ENCODE data around the gene UGT3A1. TPM values are rescaled to one million over a fixed set of nuclear protein-coding genes. Genes with fewer than 3 reads are reported as not detected.

Gene UGT3A1
- total and polyA plus RNA-seq, 2 donors (not counting 1 experiment from before 2014, with no cell fraction given) = not detected

- H3K27me3 ChIP-seq (ENCODE audit: control insufficient read depth, insufficient read depth, low read length) = peaks cover 3% of the 10 kb centered on the region
- H3K4me1 ChIP-seq (ENCODE audit: control insufficient read depth, extremely low read depth, insufficient read depth, low read length) = no peaks in the 10 kb centered on the region
- no peaks in the 10 kb centered on the region for H4K20me1 ChIP-seq (ENCODE audit: control insufficient read depth, extremely low read depth, insufficient read depth, low read length)
- peak in 1 of 2 donors; percentile 5 for DNase-seq (ENCODE audit: low read depth in 2 of 2)
- H3K36me3 ChIP-seq (ENCODE audit: control insufficient read depth, insufficient read depth, low read length) = no peaks in the 10 kb centered on the region
- H3K4me2 ChIP-seq (ENCODE audit: extremely low read depth, insufficient read depth, low read length) = no peak overlapping the region
- no peak overlapping the region for H3K9ac ChIP-seq (ENCODE audit: insufficient read depth, low read length)
- no peaks in the 10 kb centered on the region for H3K79me2 ChIP-seq (ENCODE audit: control insufficient read depth, insufficient read depth, low read length)
- TF ChIP-seq EZH2 (IDR thresholded peaks at IDR 0.05; ENCODE audit: low read length, missing control alignments) (no peak), CTCF (conservative IDR thresholded peaks at IDR 0.05 in 1 of 2, IDR thresholded peaks at IDR 0.05 in 1 of 2; ENCODE audit: low read depth in 1 of 2, low read length in 2 of 2) (peak; percentile 43 to 46)
- no peak overlapping the region for H3K27ac ChIP-seq (ENCODE audit: insufficient read depth, low read length)
- H2AFZ ChIP-seq (ENCODE audit: low read length) = no peak overlapping the region
- no peak overlapping the region for H3K4me3 ChIP-seq (replicated peaks in 1 of 4; ENCODE audit: control extremely low read depth in 1 of 4, insufficient read depth in 1 of 4, low read depth in 3 of 4, low read length in 4 of 4)
- H3K9me3 ChIP-seq (ENCODE audit: control insufficient read depth, insufficient read depth, low read depth, low read length) = no peaks in the 10 kb centered on the region
Measured at GRCh38 chr5:35963381-35963843, 27.8 kb downstream of the UGT3A1 start.

GRCh38 chr5:35960328-35960727, 30.9 kb downstream of the UGT3A1 start:
- TF ChIP-seq CTCF (conservative IDR thresholded peaks at IDR 0.05 in 1 of 2, IDR thresholded peaks at IDR 0.05 in 1 of 2; ENCODE audit: low read depth in 1 of 2, low read length in 2 of 2) (no peak), EZH2 (IDR thresholded peaks at IDR 0.05; ENCODE audit: low read length, missing control alignments) (no peak)
- no peak overlapping the region for H3K4me3 ChIP-seq (replicated peaks in 1 of 4; ENCODE audit: control extremely low read depth in 1 of 4, insufficient read depth in 1 of 4, low read depth in 3 of 4, low read length in 4 of 4)
- no peak overlapping the region for H2AFZ ChIP-seq (ENCODE audit: low read length)
- H3K79me2 ChIP-seq (ENCODE audit: control insufficient read depth, insufficient read depth, low read length) = no peaks in the 10 kb centered on the region
- no peak overlapping the region for H3K27ac ChIP-seq (ENCODE audit: insufficient read depth, low read length)
- no peaks in the 10 kb centered on the region for H3K9me3 ChIP-seq (ENCODE audit: control insufficient read depth, insufficient read depth, low read depth, low read length)
- H4K20me1 ChIP-seq (ENCODE audit: control insufficient read depth, extremely low read depth, insufficient read depth, low read length) = no peaks in the 10 kb centered on the region
- DNase-seq (ENCODE audit: low read depth in 2 of 2) = no peak
- no peak overlapping the region for H3K4me2 ChIP-seq (ENCODE audit: extremely low read depth, insufficient read depth, low read length)
- H3K27me3 ChIP-seq (ENCODE audit: control insufficient read depth, insufficient read depth, low read length) = peaks cover 3% of the 10 kb centered on the region
- H3K9ac ChIP-seq (ENCODE audit: insufficient read depth, low read length) = no peak overlapping the region
- no peaks in the 10 kb centered on the region for H3K4me1 ChIP-seq (ENCODE audit: control insufficient read depth, extremely low read depth, insufficient read depth, low read length)
- H3K36me3 ChIP-seq (ENCODE audit: control insufficient read depth, insufficient read depth, low read length) = no peaks in the 10 kb centered on the region

- H3K4me2 ChIP-seq (ENCODE audit: extremely low read depth, insufficient read depth, low read length) = no peak overlapping the region
- no peaks in the 10 kb centered on the region for H3K79me2 ChIP-seq (ENCODE audit: control insufficient read depth, insufficient read depth, low read length)
- H3K27ac ChIP-seq (ENCODE audit: insufficient read depth, low read length) = no peak overlapping the region
- H3K36me3 ChIP-seq (ENCODE audit: control insufficient read depth, insufficient read depth, low read length) = no peaks in the 10 kb centered on the region
- TF ChIP-seq EZH2 (IDR thresholded peaks at IDR 0.05; ENCODE audit: low read length, missing control alignments) = no peak
- TF ChIP-seq CTCF (conservative IDR thresholded peaks at IDR 0.05 in 1 of 2, IDR thresholded peaks at IDR 0.05 in 1 of 2; ENCODE audit: low read depth in 1 of 2, low read length in 2 of 2) = no peak
- no peaks in the 10 kb centered on the region for H3K4me1 ChIP-seq (ENCODE audit: control insufficient read depth, extremely low read depth, insufficient read depth, low read length)
- no peak overlapping the region for H3K9ac ChIP-seq (ENCODE audit: insufficient read depth, low read length)
- no peaks in the 10 kb centered on the region for H4K20me1 ChIP-seq (ENCODE audit: control insufficient read depth, extremely low read depth, insufficient read depth, low read length)
- H2AFZ ChIP-seq (ENCODE audit: low read length) = no peak overlapping the region
- peaks cover 11% of the 10 kb centered on the region for H3K27me3 ChIP-seq (ENCODE audit: control insufficient read depth, insufficient read depth, low read length)
- no peaks in the 10 kb centered on the region for H3K9me3 ChIP-seq (ENCODE audit: control insufficient read depth, insufficient read depth, low read depth, low read length)
- H3K4me3 ChIP-seq (replicated peaks in 1 of 4; ENCODE audit: control extremely low read depth in 1 of 4, insufficient read depth in 1 of 4, low read depth in 3 of 4, low read length in 4 of 4) = no peak overlapping the region
- no peak for DNase-seq (ENCODE audit: low read depth in 2 of 2)
Measured at GRCh38 chr5:35956429-35956828, 34.8 kb downstream of the UGT3A1 start.
